GM12801 (cell line): Measurements from ENCODE around the gene CHST15.

Experiments used
- TF ChIP-seq, protein P1 (sequence below): IDR thresholded peaks from one replicate; pipeline ENCODE4 v1.5.1; 2011; ENCODE audit warnings: control low read depth; ENCODE audit not compliant: insufficient read length; ENCODE audit errors: extremely low read depth

CHST15 gene

DNA sequence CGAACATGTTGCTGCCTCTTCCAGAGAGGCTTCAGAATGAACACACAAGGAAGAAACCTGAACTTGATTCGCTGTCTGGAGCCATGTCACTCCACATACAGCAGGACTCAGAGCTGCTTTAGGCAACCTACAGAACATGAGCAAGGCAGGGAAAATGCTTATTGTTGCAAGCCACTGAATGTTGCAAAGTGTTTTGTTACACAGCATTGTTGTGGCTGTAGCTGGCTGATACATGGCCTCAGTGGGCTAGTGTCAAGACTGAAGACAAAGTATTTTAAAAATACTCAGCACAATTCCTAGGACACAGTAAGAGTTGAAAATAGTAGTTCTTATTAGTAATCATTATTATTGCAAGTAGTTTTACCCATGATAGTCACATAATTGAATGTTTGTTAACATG is 3.1 kb upstream of the CHST15 start:
- TF ChIP-seq, protein P1, sequence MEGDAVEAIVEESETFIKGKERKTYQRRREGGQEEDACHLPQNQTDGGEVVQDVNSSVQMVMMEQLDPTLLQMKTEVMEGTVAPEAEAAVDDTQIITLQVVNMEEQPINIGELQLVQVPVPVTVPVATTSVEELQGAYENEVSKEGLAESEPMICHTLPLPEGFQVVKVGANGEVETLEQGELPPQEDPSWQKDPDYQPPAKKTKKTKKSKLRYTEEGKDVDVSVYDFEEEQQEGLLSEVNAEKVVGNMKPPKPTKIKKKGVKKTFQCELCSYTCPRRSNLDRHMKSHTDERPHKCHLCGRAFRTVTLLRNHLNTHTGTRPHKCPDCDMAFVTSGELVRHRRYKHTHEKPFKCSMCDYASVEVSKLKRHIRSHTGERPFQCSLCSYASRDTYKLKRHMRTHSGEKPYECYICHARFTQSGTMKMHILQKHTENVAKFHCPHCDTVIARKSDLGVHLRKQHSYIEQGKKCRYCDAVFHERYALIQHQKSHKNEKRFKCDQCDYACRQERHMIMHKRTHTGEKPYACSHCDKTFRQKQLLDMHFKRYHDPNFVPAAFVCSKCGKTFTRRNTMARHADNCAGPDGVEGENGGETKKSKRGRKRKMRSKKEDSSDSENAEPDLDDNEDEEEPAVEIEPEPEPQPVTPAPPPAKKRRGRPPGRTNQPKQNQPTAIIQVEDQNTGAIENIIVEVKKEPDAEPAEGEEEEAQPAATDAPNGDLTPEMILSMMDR: no peak

DNA sequence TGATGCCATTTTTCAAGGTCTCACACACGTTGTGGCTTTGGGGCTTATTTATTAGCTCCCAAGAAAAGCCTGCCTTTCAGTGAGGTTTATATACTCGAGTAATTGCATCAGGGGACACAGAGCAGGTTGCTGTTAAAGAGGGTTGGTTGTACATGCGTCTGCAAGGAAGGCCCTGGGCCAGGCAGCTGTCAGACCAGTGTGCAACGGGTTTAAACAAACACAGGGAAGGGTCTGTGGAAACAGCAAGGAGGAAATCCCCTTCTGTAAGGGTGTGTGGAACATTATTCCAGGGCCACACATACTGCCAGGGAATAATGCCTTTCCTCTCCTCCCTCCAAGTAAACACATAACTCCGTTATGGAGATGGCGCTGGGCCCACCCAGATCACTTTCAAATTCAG is 1.7 kb upstream of the CHST15 start:
- TF ChIP-seq, protein P1: no peak

DNA sequence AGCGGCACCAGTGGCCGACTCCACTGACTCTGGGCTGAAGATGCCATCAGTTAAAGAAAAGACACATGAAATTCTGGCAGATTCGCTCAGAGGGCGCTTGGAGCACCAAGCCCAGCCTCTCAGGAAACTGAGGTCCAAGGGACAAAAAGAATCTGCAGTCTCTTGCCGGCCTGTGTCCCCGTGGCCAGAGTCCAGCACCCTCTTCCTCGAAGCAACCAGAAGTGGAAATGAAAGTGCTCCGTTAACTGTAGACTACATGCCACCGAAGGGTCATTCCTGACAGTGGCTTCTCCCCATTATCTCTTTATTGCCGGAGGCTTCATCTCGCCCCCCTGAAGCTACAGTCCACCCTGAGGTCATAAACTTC is 1.0 kb upstream of the CHST15 start:
- TF ChIP-seq, protein P1: no peak

DNA sequence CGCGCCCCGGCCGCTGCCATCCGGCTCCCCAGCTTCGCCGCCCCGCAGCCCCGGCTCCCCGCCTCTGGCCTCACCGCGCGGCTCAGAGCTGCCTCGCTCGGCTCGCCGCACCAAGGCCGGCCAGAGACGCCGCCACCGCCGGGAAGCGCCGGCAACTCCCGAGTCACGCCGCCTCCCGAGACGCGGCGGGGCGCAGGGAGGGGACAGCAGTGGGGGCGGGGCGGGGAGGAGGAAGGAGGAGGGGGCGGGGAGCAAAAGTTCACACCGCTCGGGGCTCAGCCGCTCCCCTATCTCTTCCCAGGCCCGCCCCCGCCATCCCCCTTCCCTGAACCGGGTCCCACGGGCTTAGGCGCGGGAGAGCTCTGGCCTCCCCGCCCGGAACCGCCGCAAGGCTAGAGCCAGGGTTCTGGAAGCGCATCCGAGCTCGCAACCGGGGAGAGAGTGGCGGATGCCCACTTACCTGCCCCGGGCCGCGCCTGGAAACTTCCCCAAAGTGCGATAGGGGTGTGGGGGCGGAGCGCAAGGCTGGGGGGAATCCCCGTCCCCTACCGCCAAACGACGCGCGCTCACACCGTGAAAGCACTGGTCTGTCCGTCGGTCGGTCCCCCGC is 1.0 kb downstream of the CHST15 start:
- TF ChIP-seq, protein P1: no peak

DNA sequence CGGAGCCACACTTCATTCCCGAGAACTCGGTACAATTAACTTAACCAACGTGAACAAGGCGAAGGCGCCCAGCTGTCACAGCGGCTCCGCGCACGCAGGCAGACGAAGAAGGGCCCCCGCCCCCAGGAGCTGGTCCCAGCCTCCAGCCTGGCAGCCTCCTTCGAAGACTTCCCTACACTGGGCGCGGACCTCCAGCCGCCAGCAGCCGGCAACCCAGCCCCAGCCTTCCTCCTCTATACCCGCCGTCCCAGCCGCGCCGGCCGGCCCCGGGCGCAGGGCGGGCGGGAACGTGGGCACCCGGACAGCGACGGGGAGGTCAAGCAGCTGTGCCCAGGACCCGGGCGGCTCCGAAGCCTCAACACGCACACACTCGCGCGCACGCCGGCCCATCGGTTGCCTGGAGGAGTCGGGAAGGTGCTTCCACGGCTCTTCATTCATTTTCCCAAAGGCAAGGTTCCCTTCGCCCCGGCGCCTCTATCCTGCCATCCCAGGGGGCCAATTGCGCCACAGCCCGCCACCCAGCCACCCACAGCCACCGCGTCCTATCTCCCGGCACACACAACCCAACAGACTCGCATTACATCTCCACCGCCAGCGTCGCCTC is 1.6 kb downstream of the CHST15 start:
- TF ChIP-seq, protein P1: no peak

DNA sequence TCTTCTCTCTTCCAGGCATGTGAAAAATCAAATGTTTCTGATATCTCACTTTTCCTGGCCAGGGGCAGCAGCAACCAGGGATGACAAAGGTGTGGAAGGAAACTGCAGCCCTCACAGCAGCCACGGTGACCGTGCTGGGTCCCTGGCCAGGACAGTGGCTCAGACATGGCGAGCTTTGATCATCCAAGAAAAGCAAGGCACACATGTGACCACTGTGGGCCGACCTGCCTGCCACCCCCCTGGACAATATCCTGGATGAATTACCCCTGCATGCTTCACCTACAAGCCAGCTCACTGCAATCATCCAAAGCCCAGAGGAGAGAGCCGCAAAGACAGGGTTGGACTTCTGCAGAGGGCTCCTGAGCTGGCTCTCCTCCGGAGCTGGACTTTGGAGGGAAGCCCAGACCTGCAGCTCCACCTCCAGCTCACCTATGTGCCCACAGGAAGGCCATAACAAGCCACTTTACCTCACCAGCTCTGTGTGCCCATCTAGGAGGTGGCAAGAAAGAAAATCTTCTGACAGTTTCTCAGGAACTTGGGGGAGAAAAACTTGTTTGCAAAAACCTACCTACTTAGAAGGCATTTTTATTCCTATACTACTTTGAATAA is 2.7 kb downstream of the CHST15 start:
- TF ChIP-seq, protein P1: no peak

DNA sequence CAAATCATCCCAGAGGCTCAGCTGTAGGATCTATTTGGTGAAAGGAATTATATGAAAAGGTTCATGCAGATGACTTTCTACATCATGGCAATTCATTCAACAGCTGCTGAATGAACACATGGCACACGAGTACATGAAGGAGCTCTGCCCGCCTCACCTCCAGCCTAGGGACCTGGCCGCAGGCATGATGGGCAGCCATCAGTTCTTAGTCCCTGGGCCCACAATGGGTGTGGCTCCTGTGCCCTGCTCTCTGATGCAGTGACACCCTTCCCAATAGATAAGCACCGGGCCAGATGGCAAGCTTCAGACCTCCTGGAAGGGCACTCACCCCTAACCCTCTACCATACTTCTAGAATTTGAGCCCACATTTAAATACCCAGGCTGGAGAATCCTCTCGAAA is 3.5 kb downstream of the CHST15 start:
- TF ChIP-seq, protein P1: no peak
